Measurements from ENCODE around the gene APOBEC3C.

The APOBEC3C gene

GRCh38 chr22:38967451-38968450 is 46.3 kb upstream of the APOBEC3C start:
- Histone ChIP-seq H4K20me1 (ENCODE audit: insufficient read depth, low read length, poor library complexity, severe bottlenecking) (no peaks in the 10 kb centered on the region), H3K79me2 (ENCODE audit: insufficient read depth, low read length) (no peaks in the 10 kb centered on the region), H2AFZ (ENCODE audit: low read length) (no peak overlapping the region), H3K9me2 (replicated peaks; ENCODE audit: low read depth, low read length) (no peaks in the 10 kb centered on the region), H3F3A (ENCODE audit: low read depth) (no peaks in the 10 kb centered on the region), H3K4me1 (ENCODE audit: insufficient read depth, low read length, poor library complexity, severe bottlenecking) (no peaks in the 10 kb centered on the region), H3K4me2 (ENCODE audit: low read depth, low read length, poor library complexity, severe bottlenecking) (no peak overlapping the region), H3K27me3 (ENCODE audit: insufficient read depth, low read length, poor library complexity, severe bottlenecking) (no peaks in the 10 kb centered on the region), H3K9ac (ENCODE audit: low read depth, low read length, poor library complexity, severe bottlenecking) (no peak overlapping the region), H3K4me3 (ENCODE audit: low read length, poor library complexity, severe bottlenecking) (no peak overlapping the region), H3K36me3 (ENCODE audit: insufficient read depth, low read length) (no peaks in the 10 kb centered on the region), H3K9me3 (ENCODE audit: insufficient read depth, low read depth, low read length) (no peaks in the 10 kb centered on the region)
- TF ChIP-seq EZH2phosphoT487 (IDR thresholded peaks at IDR 0.05; ENCODE audit: borderline replicate concordance) (no peak), CTCF (conservative IDR thresholded peaks at IDR 0.05; ENCODE audit: low read length) (no peak)

GRCh38 chr22:38968801-38969200 is 45.3 kb upstream of the APOBEC3C start:
- no peaks in the 10 kb centered on the region for H3F3A ChIP-seq (ENCODE audit: low read depth)
- H2AFZ ChIP-seq (ENCODE audit: low read length) = no peak overlapping the region
- H3K4me3 ChIP-seq (ENCODE audit: low read length, poor library complexity, severe bottlenecking) = no peak overlapping the region
- H3K79me2 ChIP-seq (ENCODE audit: insufficient read depth, low read length) = no peaks in the 10 kb centered on the region
- TF ChIP-seq EZH2phosphoT487 (IDR thresholded peaks at IDR 0.05; ENCODE audit: borderline replicate concordance) = no peak
- TF ChIP-seq CTCF (conservative IDR thresholded peaks at IDR 0.05; ENCODE audit: low read length) = no peak
- no peaks in the 10 kb centered on the region for H3K9me3 ChIP-seq (ENCODE audit: insufficient read depth, low read depth, low read length)
- H3K36me3 ChIP-seq (ENCODE audit: insufficient read depth, low read length) = no peaks in the 10 kb centered on the region
- H3K9ac ChIP-seq (ENCODE audit: low read depth, low read length, poor library complexity, severe bottlenecking) = no peak overlapping the region
- no peak overlapping the region for H3K4me2 ChIP-seq (ENCODE audit: low read depth, low read length, poor library complexity, severe bottlenecking)
- H3K4me1 ChIP-seq (ENCODE audit: insufficient read depth, low read length, poor library complexity, severe bottlenecking) = no peaks in the 10 kb centered on the region
- no peaks in the 10 kb centered on the region for H3K9me2 ChIP-seq (replicated peaks; ENCODE audit: low read depth, low read length)
- no peaks in the 10 kb centered on the region for H3K27me3 ChIP-seq (ENCODE audit: insufficient read depth, low read length, poor library complexity, severe bottlenecking)
- H4K20me1 ChIP-seq (ENCODE audit: insufficient read depth, low read length, poor library complexity, severe bottlenecking) = no peaks in the 10 kb centered on the region

GRCh38 chr22:38970551-38970950 is 43.5 kb upstream of the APOBEC3C start:
- H3K4me1 ChIP-seq (ENCODE audit: insufficient read depth, low read length, poor library complexity, severe bottlenecking) = no peaks in the 10 kb centered on the region
- no peaks in the 10 kb centered on the region for H3K9me2 ChIP-seq (replicated peaks; ENCODE audit: low read depth, low read length)
- H3F3A ChIP-seq (ENCODE audit: low read depth) = no peaks in the 10 kb centered on the region
- H3K36me3 ChIP-seq (ENCODE audit: insufficient read depth, low read length) = no peaks in the 10 kb centered on the region
- no peaks in the 10 kb centered on the region for H4K20me1 ChIP-seq (ENCODE audit: insufficient read depth, low read length, poor library complexity, severe bottlenecking)
- H3K4me2 ChIP-seq (ENCODE audit: low read depth, low read length, poor library complexity, severe bottlenecking) = no peak overlapping the region
- no peak overlapping the region for H3K9ac ChIP-seq (ENCODE audit: low read depth, low read length, poor library complexity, severe bottlenecking)
- H3K79me2 ChIP-seq (ENCODE audit: insufficient read depth, low read length) = no peaks in the 10 kb centered on the region
- H3K4me3 ChIP-seq (ENCODE audit: low read length, poor library complexity, severe bottlenecking) = no peak overlapping the region
- no peaks in the 10 kb centered on the region for H3K9me3 ChIP-seq (ENCODE audit: insufficient read depth, low read depth, low read length)
- no peaks in the 10 kb centered on the region for H3K27me3 ChIP-seq (ENCODE audit: insufficient read depth, low read length, poor library complexity, severe bottlenecking)
- H2AFZ ChIP-seq (ENCODE audit: low read length) = no peak overlapping the region
- TF ChIP-seq CTCF (conservative IDR thresholded peaks at IDR 0.05; ENCODE audit: low read length) = no peak
